Ascending aorta (tissue), 2 donors: ENCODE results near the gene PSME2. TPM values are rescaled to one million over a fixed set of nuclear protein-coding genes. Genes with fewer than 3 reads are reported as not detected.
"Not testable (repeated sequence)": the region's sequence is repeated elsewhere in the genome, so short reads cannot be mapped to it uniquely, and the experiment has no call there.

Source experiments
- DNase-seq, 2 donors: peaks; one replicate each; pipeline ENCODE4 v3.0.0-alpha.2; 2019; ENCODE audit warnings: low spot score in 2 of 2
- H3K27ac ChIP-seq, 2 donors: fragments of 200-600 bp; sonication (generic); one replicate each; pipeline ENCODE4 v1.5.1; 2016 to 2017; ENCODE audit warnings: mild to moderate bottlenecking in 1 of 2
- H3K27me3 ChIP-seq: fragments of 200-600 bp; sonication (generic); one replicate; pipeline ENCODE4 v1.5.1; 2017
- H3K36me3 ChIP-seq, 2 donors: fragments of 200-600 bp; sonication (generic); one replicate each; pipeline ENCODE4 v1.5.1; 2016
- H3K4me1 ChIP-seq, 2 donors: fragments of 200-600 bp; sonication (generic); one replicate each; pipeline ENCODE4 v1.5.1; 2016 to 2017; ENCODE audit warnings: mild to moderate bottlenecking in 1 of 2
- H3K4me3 ChIP-seq, 2 donors: fragments of 200-600 bp; sonication (generic); one replicate each; pipeline ENCODE4 v1.5.1; 2016 to 2017; ENCODE audit warnings: mild to moderate bottlenecking in 1 of 2
- H3K9me3 ChIP-seq, 2 donors: fragments of 200-600 bp; sonication (generic); one replicate each; pipeline ENCODE4 v1.5.1; 2016
- intact Hi-C: fragments of 100-400 bp; cut with DNase I; formaldehyde crosslinking; loops from one replicate; pipeline ENCODE4 v1.15.1; 2023
- total RNA-seq: library from RNA; depleted of rRNA; stranded (reverse); fragments of >200 nt; gene quantifications from one replicate; pipeline ENCODE4 v1.1.0, GENCODE V29; 2016
- TF ChIP-seq, protein P1 (sequence below), 3 experiments: fragments of 200-600 bp in 2 of 3; fragments of 450-650 bp in 1 of 3; sonication (generic) in 2 of 3; IDR thresholded peaks; one replicate each; pipeline ENCODE4 v1.5.1; 2016 to 2019; ENCODE audit warnings: antibody characterized with exemption in 3 of 3, mild to moderate bottlenecking in 1 of 3, moderate library complexity in 1 of 3

PSME2 gene
- total RNA-seq, 1 donor from 2014 or later: 100 TPM

DNA sequence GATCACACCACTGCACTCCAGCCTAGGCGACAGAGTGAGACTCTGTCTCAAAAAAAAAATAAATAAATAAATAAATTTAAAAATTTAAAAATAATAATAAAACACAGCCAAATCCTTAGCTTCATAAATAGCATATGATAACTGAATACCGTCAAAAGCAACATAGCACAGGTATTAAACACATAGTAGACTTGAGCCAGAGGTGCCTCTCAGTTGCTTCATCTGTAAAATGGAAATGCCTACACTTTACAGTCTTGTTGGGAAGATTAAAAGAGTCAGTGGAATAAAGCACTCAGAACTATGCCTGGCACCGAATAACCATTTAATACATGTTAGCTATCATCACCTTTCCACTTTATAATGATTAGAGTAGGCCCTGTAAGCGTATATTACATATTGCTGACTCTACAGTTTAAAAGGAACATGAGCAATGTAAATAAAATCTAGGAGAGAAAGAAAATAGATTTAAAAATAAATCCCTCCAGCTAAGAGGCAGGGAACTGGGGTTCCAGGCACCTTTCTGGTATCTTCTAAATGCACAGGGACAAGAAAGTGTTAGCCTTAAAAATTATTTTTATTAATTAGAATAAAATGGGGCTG lies 39.6 kb downstream of the PSME2 start:
- H3K9me3 ChIP-seq: no peaks in the 10 kb centered on the region
- TF ChIP-seq, protein P1, sequence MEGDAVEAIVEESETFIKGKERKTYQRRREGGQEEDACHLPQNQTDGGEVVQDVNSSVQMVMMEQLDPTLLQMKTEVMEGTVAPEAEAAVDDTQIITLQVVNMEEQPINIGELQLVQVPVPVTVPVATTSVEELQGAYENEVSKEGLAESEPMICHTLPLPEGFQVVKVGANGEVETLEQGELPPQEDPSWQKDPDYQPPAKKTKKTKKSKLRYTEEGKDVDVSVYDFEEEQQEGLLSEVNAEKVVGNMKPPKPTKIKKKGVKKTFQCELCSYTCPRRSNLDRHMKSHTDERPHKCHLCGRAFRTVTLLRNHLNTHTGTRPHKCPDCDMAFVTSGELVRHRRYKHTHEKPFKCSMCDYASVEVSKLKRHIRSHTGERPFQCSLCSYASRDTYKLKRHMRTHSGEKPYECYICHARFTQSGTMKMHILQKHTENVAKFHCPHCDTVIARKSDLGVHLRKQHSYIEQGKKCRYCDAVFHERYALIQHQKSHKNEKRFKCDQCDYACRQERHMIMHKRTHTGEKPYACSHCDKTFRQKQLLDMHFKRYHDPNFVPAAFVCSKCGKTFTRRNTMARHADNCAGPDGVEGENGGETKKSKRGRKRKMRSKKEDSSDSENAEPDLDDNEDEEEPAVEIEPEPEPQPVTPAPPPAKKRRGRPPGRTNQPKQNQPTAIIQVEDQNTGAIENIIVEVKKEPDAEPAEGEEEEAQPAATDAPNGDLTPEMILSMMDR (IDR thresholded peaks at IDR 0.05): no peak
- peaks cover 4 to 13% of the 10 kb centered on the region in 2 donors for H3K36me3 ChIP-seq
- no peak overlapping the region for H3K4me3 ChIP-seq
- H3K27ac ChIP-seq: no peak overlapping the region
- H3K27me3 ChIP-seq: no peaks in the 10 kb centered on the region
- DNase-seq: no peak
- intact Hi-C loops: no loop called here
- peaks cover 0 to 4% of the 10 kb centered on the region in 2 donors for H3K4me1 ChIP-seq

DNA sequence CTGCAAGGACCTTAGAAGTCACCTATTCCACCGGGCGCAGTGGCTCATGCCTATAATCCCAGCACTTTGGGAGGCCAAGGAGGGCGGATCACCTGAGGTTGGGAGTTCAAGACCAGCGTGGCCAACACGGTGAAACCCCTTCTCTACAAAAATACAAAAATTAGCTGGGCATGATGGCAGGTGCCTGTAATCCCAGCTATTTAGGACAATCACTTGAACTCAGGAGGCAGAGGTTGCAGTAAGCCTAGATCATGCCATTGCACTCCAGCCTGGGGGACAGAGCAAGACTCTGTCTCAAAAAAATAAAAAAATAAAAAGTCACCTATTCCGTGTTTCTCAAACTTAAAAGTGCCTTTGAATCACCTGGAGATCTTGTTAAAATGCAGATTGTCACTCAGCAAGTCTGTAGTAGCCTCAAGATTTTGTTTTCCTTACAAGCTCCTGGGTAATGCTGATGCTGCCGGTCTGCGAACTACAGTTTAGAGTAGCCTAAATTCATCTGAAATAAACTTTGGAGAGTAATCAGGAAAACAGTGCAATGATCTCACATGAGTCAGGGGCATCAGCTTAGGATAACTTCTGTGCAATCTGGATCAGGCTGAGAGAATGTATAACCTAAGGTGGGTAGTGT lies 40.7 kb downstream of the PSME2 start:
- H3K27ac ChIP-seq, DNase-seq, H3K9me3 ChIP-seq, H3K4me1 ChIP-seq, H3K4me3 ChIP-seq, intact Hi-C loops, H3K27me3 ChIP-seq: not testable (repeated sequence)
- H3K36me3 ChIP-seq: peaks cover 6 to 13% of the 10 kb centered on the region in 2 donors

DNA sequence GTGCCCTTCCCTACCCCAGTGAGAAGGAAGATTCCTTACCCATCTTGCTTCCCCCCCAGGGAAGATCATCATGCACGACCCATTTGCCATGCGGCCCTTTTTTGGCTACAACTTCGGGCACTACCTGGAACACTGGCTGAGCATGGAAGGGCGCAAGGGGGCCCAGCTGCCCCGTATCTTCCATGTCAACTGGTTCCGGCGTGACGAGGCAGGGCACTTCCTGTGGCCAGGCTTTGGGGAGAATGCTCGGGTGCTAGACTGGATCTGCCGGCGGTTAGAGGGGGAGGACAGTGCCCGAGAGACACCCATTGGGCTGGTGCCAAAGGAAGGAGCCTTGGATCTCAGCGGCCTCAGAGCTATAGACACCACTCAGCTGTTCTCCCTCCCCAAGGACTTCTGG lies 43.0 kb downstream of the PSME2 start:
- Histone ChIP-seq H3K4me1 (no peaks in the 10 kb centered on the region), H3K27me3 (no peaks in the 10 kb centered on the region), H3K27ac (no peak overlapping the region), H3K36me3 (peaks cover 10 to 18% of the 10 kb centered on the region in 2 donors), H3K4me3 (no peak overlapping the region), H3K9me3 (no peaks in the 10 kb centered on the region)
- intact Hi-C loops: no loop called here
- TF ChIP-seq, protein P1 (IDR thresholded peaks at IDR 0.05): no peak
- DNase-seq: no peak

DNA sequence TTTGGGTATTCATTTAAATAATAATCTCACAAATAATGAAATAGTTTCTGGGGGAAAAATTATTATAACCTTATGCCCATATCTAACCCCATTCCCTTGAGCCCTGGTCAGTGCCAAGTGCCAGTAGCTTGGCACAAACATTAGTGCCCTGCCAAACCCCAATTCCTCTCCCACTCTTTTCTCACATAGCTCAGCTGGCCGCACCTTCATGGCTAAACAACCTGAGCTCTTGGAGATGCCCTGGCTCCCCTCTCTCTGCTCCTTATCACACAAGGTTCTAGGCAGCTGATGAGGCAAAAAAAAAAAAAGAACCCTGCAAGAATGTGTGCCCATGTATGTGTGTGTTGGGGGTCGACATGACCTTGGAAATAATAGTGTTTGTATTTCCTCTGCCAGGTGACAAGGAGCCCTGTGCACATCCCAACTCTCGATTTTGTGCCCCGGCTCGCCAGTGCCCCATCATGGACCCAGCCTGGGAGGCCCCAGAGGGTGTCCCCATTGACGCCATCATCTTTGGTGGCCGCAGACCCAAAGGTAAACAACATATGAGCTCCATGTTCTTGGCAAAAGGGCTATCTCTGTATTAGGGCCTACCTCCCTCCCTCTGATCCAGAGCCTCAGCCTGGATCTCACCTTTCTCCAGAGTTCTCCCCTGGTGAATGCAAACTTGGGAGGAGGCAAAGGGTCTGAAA lies 43.9 kb downstream of the PSME2 start:
- TF ChIP-seq, protein P1 (IDR thresholded peaks at IDR 0.05): no peak
- Histone ChIP-seq H3K4me3 (no peak overlapping the region), H3K27me3 (no peaks in the 10 kb centered on the region), H3K36me3 (peaks cover 10 to 18% of the 10 kb centered on the region in 2 donors), H3K27ac (no peak overlapping the region), H3K9me3 (no peaks in the 10 kb centered on the region), H3K4me1 (no peaks in the 10 kb centered on the region)
- no peak for DNase-seq
- intact Hi-C loops: no loop called here

DNA sequence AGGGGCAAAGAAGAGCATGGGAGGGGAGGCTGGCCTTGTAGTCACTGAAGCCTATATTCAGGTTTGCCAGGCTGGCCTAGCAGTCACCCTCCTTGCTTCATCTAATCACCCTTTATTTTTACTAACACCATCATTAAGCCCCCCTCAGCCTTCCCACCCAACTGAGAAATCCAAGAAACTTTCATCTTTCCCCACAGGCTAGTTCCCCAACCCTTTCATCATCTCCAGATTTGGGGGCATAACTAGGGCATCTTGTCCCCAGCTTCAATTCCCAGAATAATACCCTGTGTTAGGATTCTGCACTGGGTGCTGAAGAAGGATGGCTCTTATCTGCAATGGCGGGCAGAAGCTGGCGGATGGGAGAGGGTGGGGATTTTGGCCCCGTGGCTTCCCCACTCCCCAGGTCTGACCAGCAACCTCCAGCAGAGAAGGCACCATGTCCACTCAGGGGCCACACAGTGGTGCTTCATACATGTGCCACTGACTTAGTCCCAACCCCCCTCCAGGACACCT lies 45.4 kb downstream of the PSME2 start:
- H3K9me3 ChIP-seq: no peaks in the 10 kb centered on the region
- intact Hi-C loops: no loop called here
- no peak overlapping the region for H3K27ac ChIP-seq
- TF ChIP-seq, protein P1 (IDR thresholded peaks at IDR 0.05): no peak
- no peak overlapping the region for H3K4me3 ChIP-seq
- peaks cover 10 to 18% of the 10 kb centered on the region in 2 donors for H3K36me3 ChIP-seq
- H3K27me3 ChIP-seq: no peaks in the 10 kb centered on the region
- no peaks in the 10 kb centered on the region for H3K4me1 ChIP-seq
- no peak for DNase-seq
